Body of pancreas (tissue), 4 donors: ENCODE results near the gene MPHOSPH8.

ENCODE experiments used
- POLR2A ChIP-seq, 3 donors: fragments of 450-650 bp; IDR thresholded peaks; one replicate each; pipeline ENCODE4 v1.6.1; 2016; ENCODE audit warnings: antibody characterized with exemption in 3 of 3, mild to moderate bottlenecking in 2 of 3
- TF ChIP-seq, protein P1 (sequence below), 7 experiments: fragments of 450-650 bp in 4 of 7; fragments of 200-600 bp in 3 of 7; sonication (generic) in 3 of 7; IDR thresholded peaks; one replicate each; pipeline ENCODE4 v1.5.1; 2016 to 2019; ENCODE audit warnings: antibody characterized with exemption in 7 of 7

DNA sequence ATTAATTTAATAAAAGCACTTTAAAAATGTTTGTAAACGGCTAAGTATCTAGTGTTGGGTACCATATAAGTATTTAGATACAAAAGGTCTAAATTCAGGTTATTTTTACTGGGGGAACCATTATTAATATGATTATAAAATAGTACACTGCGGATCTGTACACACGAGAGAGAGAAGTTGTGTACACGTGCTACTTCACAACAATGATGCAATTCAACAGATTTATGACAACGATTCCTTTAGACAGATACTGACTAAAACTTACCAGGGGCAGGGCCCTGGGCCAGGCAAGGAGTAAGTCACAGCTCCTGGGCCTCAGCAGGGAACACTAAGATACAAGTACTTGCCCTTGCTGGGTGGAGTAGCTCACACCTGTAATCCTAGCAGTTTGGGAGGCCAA, 43.0 kb upstream of the MPHOSPH8 start:
- no peak for TF ChIP-seq POLR2A (IDR thresholded peaks at IDR 0.05)
- TF ChIP-seq, protein P1, sequence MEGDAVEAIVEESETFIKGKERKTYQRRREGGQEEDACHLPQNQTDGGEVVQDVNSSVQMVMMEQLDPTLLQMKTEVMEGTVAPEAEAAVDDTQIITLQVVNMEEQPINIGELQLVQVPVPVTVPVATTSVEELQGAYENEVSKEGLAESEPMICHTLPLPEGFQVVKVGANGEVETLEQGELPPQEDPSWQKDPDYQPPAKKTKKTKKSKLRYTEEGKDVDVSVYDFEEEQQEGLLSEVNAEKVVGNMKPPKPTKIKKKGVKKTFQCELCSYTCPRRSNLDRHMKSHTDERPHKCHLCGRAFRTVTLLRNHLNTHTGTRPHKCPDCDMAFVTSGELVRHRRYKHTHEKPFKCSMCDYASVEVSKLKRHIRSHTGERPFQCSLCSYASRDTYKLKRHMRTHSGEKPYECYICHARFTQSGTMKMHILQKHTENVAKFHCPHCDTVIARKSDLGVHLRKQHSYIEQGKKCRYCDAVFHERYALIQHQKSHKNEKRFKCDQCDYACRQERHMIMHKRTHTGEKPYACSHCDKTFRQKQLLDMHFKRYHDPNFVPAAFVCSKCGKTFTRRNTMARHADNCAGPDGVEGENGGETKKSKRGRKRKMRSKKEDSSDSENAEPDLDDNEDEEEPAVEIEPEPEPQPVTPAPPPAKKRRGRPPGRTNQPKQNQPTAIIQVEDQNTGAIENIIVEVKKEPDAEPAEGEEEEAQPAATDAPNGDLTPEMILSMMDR (IDR thresholded peaks at IDR 0.05) = no peak
